ENCODE measurements around the gene BEST2.
"Not testable (repeated sequence)": the region's sequence is repeated elsewhere in the genome, so short reads cannot be mapped to it uniquely, and the experiment has no call there.

The BEST2 gene

DNA sequence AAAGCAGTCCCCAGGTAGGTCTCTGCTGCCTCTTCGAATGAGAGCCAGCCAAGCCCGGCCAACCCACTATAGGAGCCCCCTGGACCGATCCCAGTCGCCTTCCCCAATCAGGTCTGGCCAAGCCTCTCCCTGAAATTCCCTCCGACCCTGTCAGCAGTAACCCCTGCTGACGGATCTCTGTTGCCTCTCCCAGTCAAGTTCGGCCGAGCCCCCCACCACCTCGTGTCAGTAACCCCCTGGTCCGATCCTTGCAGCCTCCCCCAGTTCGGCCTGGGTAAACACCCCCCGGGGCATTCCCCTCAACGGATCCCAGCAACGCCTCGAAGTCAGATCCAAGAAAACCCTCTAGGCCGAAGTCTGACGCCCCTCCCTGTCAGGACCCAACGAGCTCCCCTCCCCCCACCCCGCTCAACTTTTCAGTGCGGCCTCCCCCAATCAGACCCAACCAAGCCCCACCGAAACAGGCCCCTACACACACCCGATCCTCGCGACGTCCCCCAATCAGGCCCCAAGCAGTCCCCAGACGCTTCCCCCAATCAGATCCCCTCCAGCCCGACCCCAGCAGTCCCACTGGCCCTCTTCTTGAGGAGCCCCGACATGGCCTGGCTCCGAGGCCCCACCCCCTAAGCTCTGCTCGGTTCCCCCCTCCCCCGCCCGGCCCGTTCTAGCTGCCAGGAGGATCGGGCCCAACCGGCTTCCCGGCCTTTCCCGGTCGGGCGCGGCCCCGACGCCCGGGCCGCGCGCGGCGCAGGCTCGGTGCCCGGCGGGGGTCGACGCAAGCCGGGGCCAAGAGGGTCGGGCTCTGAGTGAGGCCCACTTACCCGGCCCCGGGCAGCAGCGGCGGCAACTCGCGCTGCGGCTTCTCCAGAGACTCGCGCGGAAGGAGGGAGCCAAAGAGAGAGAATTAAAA, 29.7 kb upstream of the BEST2 start:
- peak; percentile 61 for DNase-seq
- Histone ChIP-seq H3K36me3 (peaks cover 39% of the 10 kb centered on the region), H3K4me1 (no peaks in the 10 kb centered on the region; the same call in 1 of the 2 replicates), H3K27me3 (no peaks in the 10 kb centered on the region), H3K4me3 (ENCODE audit: low read depth, low read length) (peak overlapping the region; percentile 93), H3K9me3 (no peaks in the 10 kb centered on the region)
- TF ChIP-seq, protein P1, sequence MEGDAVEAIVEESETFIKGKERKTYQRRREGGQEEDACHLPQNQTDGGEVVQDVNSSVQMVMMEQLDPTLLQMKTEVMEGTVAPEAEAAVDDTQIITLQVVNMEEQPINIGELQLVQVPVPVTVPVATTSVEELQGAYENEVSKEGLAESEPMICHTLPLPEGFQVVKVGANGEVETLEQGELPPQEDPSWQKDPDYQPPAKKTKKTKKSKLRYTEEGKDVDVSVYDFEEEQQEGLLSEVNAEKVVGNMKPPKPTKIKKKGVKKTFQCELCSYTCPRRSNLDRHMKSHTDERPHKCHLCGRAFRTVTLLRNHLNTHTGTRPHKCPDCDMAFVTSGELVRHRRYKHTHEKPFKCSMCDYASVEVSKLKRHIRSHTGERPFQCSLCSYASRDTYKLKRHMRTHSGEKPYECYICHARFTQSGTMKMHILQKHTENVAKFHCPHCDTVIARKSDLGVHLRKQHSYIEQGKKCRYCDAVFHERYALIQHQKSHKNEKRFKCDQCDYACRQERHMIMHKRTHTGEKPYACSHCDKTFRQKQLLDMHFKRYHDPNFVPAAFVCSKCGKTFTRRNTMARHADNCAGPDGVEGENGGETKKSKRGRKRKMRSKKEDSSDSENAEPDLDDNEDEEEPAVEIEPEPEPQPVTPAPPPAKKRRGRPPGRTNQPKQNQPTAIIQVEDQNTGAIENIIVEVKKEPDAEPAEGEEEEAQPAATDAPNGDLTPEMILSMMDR (IDR thresholded peaks at IDR 0.05; ENCODE audit: low read depth, low read length), result no peak

DNA sequence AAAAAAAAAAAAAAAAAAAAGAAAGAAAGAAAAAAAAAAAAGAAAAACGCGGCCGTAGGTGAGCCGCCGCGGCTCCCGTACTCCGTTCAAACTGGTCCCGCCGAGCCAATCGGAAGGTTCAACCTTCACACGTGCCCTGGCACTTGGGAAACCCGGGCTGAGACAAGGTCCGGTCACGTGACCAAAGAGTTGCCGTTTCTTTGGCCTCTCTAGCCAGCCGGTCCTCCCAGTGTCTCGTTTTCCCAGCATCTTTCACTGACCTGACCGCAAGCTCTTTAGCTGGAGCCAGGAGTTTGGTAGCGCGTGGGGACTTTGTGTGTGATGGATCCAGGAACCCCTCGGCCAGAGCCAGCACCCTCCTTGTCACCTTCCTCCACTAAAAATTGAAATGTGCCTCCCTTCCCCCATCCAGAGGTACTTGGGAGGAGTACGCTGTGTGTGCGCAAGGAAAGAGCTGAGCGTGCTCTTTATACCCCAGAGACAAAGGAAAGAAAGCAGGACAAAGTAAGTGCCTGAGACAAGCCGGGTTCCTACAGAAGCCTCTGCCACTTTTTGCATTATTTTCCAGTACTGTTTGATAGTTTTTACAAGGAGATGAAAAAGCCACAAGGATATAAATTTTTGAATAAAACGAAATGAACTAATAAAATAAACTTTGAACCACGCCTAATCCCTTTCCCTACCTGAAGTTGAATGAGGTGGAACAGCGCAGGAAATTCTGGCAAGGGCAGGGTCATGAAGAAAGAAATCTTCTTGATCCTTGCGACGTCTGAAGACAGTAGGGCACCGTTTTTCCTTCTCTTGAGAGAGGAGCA, 28.8 kb upstream of the BEST2 start:
- no peaks in the 10 kb centered on the region for H3K9me3 ChIP-seq
- H3K36me3 ChIP-seq, result peaks cover 33% of the 10 kb centered on the region
- H3K4me3 ChIP-seq (ENCODE audit: low read depth, low read length), result peak overlapping the region; percentile 93
- TF ChIP-seq, protein P1 (IDR thresholded peaks at IDR 0.05; ENCODE audit: low read depth, low read length), result no peak
- H3K27me3 ChIP-seq, result no peaks in the 10 kb centered on the region
- peak; percentile 98 for DNase-seq
- H3K4me1 ChIP-seq, result no peaks in the 10 kb centered on the region; the same call in 1 of the 2 replicates

DNA sequence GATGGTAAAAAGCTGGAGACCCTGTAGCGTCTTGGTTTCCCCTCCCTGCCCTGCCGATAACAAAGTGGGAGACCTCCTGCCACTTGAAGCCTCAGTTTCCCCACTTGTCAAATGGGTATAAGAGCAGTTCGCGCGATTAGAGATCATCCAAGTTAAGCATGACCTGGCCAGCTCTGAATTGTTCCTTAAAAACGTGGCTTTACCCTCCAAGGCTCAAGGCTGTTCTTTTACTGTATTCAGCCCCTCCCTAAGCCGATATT, 28.3 kb upstream of the BEST2 start:
- Histone ChIP-seq H3K4me1 (no peaks in the 10 kb centered on the region; the same call in 1 of the 2 replicates), H3K36me3 (peaks cover 33% of the 10 kb centered on the region), H3K4me3 (ENCODE audit: low read depth, low read length) (peak overlapping the region; percentile 93), H3K27me3 (no peaks in the 10 kb centered on the region), H3K9me3 (no peaks in the 10 kb centered on the region)
- no peak for DNase-seq
- TF ChIP-seq, protein P1 (IDR thresholded peaks at IDR 0.05; ENCODE audit: low read depth, low read length), result no peak

DNA sequence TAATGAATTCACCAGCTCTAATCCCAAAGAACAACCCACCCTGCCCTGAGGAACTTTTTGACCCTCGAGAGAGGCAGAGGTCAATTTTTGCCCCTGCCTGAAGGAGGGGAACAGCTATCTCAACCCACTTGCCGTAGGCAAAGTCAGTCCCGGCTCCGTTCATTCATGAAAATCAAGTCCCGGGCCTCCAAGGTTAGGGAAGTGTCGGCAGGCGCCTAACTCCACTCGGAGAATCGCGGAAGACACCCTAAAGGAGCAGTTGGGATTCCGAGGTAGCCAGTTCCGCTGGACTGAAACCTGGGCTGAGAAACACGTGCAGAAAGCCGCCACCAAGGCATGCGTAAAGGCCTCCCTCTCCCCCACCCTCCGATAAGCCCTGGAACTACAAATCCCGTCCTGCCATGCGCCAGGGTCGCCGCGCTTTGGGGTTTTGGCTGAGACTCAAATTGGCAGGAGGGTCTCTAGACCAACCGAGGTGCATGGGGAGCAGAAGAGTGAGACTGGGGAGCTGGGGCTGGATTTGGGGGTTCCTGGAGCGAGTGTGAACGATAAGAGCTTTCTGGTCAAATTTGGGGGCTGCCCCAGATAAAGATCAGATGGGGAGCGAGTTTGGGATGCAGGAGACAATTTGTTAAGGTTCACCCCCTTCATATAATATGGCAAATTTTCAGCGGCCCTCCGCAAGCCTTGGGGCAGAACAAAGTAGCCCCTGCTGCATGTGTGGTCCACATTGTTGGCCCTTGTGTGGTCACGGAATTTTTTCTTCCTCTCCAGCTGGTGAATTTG, 27.8 kb upstream of the BEST2 start, which contains the start of gene TNPO2:
TNPO2 (minus strand) TSS at position 292 of the 786 bp plus-strand sequence. CDS start 2,955 bp downstream, outside the sequence.
- Histone ChIP-seq H3K36me3 (peaks cover 31% of the 10 kb centered on the region), H3K9me3 (no peaks in the 10 kb centered on the region), H3K4me3 (ENCODE audit: low read depth, low read length) (peak within 1 kb of the TSS; percentile 93), H3K4me1 (no peaks in the 10 kb centered on the region; the same call in 1 of the 2 replicates), H3K27me3 (no peaks in the 10 kb centered on the region)
- peak; percentile 87 for DNase-seq
- TF ChIP-seq, protein P1 (IDR thresholded peaks at IDR 0.05; ENCODE audit: low read depth, low read length), result no peak

DNA sequence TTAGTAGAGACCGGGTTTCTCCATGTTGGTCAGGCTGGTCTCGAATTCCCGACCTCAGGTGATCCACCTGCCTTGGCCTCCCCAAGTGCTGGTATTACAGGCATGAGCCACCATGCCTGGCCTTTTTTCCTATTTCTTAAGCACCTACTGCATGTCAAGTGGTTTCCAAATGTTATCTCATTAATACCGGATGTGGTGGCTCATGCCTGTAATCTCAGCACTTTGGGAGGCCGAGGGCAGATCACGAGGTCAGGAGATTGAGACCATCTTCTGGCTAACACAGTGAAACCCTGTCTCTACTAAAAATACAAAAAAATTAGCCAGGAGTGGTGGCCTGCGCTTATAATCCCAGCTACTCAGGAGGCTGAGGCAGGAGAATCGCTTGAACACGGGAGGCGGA, 26.0 kb upstream of the BEST2 start:
- DNase-seq; H3K4me1 ChIP-seq; H3K4me3 ChIP-seq (ENCODE audit: low read depth, low read length); H3K9me3 ChIP-seq; H3K27me3 ChIP-seq: not testable (repeated sequence)
- H3K36me3 ChIP-seq, result peaks cover 29% of the 10 kb centered on the region

DNA sequence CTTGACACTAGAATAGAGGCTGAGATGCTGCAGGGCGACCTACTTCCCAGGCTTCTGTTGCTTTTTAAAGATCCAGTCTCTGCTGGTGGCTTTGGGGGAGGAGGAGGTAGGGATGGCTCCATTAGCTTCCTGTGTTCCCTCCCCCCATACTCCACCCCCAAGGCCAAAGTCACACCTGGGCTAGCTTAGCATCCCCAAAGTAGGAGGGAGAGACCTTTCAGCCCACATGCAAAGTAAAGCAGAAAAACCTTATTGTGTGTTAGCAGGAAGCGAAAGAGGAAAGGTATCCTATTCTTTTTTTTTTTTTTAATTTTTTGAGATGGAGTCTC, 24.6 kb upstream of the BEST2 start:
- Histone ChIP-seq H3K4me1 (no peaks in the 10 kb centered on the region), H3K27me3 (no peaks in the 10 kb centered on the region), H3K36me3 (peaks cover 37% of the 10 kb centered on the region), H3K9me3 (no peaks in the 10 kb centered on the region), H3K4me3 (ENCODE audit: low read depth, low read length) (no peak overlapping the region)
- TF ChIP-seq, protein P1 (IDR thresholded peaks at IDR 0.05; ENCODE audit: low read depth, low read length), result no peak
- DNase-seq, result no peak

Data from BE2C (cell line).